SKM-1 treated with dmso at 0.1 percent for 144 hours (cell line): Measurements from ENCODE around the gene ZKSCAN1.
"Not testable (repeated sequence)": the region's sequence is repeated elsewhere in the genome, so short reads cannot be mapped to it uniquely, and the experiment has no call there.

Experiments used
- DNase-seq: peaks from one replicate; lab custom pipeline; 2025; ENCODE audit not compliant: unreplicated experiment; lab: John Stamatoyannopoulos, UW

The ZKSCAN1 gene

DNA sequence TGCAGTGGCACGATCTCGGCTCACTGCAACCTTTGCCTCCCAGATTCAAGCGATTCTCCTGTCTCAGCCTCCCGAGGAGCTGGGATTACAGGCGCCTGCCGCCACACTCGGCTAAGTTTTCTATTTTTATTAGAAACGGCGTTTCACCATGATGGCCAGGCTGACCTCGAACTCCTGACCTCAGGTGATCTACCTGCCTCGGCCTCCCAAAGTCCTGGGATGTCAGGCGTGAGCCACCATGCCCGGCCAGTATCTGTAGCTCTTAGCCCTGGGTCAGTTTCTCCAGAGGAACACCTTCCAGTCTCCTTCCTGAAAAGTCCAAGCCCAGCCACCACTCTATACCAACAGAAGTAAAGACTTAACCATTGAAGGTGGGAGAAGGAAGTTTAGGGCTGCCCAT, 15.2 kb upstream of the ZKSCAN1 start:
- no peak for DNase-seq

DNA sequence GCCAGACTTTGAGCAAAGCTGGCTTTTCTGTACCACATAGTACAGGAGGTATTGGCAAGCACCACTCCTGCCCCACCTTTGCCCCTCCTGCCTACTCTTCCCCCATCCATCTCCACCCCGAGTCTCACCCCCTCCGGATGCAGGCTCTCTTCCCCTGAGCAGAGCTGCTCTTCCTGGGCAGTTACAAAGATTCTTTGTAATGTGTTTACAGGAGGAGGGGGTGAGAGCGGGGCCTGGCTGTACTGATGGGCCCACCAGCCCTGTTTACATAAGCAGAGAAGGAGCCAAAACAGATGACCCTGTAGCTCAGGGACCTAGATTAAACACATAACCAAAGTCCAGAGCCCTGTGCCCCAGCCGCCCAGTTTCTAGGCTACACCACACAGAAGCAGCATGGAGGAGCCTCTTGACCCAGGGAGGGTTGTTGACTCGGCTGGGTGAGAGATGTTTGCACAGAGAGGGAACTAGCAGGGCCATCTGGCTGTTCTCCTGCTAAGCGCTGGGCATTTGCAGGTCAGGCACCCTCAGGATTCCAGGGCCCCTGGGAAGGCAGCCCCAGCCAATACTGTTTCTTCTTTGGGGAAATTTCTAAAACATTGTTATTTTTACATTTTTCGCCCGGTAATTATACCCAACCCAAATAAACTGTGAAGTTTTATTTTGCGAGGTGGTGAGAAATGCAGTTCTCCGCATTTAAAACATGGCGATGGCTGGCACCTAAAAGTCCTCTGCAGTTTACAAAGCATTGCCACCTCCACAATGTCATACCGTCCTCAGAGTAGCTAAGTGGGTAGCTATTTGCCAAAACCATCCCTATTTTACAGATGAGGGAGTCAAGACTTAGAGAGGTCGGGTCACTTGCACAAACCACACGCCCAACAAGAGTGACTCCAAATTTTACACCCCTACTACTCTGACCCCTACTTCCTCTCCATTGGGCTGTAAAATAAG, 11.4 kb upstream of the ZKSCAN1 start:
- no peak for DNase-seq

DNA sequence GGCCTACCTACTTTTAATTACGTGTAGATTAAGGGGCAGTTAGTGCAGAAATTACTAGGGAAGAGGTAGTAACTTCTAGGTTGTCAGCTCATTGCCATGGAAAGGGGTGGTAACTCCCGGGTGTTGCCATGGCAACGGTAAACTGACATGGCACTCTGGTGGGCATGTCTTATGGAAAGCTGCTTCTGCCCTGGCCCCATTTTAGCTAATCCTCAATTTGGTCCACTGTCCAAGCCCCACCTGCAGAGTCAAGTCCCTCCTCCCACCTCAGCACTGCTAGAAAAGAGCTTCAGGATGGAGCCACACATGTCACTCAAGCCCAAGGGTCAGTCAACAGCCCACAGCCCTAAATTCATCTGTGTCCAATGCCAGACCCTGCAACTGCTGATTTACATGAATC, 7.5 kb upstream of the ZKSCAN1 start:
- no peak for DNase-seq

DNA sequence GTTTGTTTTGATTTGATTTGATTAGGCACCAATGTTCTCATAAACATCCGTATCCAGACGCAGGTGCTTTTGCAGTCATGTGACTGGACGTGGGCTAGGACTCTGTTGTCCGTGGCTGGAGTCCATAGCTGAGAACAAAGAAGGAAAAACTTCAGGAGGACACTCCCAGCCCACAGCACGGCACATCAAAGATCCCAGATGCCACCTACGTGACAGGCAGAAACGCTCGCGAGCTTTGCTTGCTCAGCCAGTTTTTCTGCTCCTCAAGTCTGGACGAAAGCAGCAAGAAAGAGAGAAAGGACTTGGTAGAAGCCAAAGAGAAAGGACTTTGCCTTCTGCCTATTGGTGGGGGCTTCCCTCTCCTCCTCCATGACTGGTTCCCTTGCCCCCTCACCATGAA, 6.9 kb upstream of the ZKSCAN1 start:
- DNase-seq: no peak

DNA sequence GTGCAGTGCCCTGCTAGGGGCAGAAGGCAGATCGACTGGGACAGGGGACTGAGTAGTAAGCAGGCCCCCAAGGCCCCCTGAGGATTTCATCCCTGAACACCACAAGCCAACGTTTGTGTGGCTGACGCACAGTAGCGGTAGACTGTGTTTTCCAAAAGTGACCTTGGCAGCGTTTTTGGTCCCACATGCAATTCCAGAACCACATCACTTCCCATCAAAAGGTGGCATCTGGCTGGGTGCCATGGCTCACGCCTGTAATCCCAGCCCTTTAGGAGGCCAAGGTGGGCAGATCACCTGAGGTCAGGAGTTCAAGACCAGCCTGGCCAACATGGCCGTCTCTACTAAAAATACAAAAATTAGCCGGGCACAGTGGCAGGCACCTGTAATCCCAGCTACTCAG, 5.4 kb upstream of the ZKSCAN1 start:
- not testable (repeated sequence) for DNase-seq

DNA sequence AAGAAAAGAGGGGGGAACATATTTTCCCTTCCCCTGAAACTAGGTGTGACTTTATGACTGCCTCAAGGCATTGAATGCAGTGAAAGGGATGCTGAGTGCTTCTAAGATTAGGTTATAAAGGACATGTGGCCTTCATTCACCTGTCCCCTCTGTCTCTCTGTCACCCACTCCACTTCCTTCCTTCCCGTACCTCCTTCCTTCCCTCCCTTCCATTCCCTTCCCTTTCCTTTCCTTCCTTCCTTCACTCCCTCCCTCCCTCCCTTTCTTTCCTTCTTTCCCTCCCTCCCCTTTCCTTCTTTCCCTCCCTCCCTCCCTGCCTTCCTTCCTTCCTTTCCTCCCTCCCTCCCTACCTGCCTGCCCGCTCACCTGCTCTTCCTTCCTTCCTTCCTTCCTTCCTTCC, 4.5 kb upstream of the ZKSCAN1 start:
- no peak for DNase-seq

DNA sequence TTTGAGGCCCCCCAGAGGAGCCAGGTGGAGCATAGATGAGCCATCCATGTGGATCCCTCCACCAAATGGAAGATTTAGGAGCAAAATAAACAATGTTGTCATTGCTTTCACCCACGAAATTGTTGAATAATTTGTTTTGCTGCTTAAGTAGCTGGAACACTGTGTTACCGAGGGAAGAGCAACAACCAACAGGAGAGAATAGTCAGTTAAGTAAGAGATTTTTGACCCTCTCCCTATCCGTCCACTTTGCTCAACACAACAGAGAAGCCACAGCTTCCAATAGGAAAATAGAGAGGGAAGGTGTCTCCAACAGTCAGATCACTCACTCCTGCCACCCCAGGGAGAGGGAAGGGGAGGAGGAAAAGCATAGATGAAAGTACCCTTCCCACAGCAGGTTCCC, 3.9 kb upstream of the ZKSCAN1 start:
- no peak for DNase-seq

DNA sequence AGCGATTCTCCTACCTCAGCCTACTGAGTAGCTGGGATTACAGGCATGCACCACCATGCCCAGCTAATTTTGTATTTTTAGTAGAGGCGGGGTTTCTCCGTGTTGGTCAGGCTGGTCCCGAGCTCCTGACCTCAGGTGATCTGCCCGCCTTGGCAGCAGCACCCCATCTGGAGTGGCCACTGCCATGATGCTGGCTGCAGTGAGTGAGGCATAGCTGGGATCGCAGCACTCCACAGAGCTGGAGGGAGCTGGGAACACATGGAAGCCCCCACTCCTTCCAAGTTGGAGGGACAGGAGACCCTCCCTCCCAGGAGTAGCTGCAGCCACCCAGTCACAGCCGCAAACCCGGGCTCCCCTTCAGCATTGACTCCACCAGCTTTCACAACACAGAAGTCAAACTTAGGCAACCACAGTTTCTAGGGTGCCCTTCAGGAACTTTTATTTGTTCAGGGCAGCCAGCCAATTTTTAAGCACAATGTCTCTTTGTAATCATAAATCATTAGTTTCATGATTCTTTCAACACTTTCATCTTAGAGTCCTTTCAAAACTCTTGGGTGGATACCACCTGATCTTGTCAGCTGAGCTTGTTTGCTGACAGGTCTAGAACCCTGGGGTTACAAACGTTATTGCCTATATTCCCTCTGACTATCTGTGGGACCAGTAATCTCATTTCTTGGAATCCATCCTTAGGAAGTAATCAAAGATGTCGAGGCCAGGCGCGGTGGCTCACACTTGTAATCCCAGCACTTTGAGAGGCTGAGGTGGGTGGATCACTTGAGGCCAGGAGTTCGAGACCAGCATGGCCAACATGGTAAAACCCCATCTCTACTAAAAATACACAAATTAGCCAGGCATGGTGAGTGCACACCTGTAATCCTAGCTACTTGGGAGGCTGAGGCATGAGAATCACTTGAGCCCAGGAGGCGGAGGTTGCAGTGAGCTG, 2.7 kb upstream of the ZKSCAN1 start:
- not testable (repeated sequence) for DNase-seq

DNA sequence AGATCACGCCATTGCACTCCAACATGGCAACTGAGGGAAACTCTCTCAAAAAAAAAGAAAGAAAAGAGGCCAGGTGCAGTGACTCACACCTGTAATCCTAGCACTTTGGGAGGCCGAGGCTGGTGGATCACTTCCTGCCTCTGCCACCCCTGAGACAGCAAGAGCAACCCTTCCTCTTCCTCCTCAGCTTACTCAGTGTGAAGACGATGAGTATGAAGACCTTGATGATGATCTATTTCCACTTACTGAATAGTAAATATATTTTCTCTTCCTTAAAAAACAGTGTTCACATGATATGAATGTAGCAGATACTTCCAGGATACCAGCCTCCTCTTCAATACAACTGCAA, 2.1 kb upstream of the ZKSCAN1 start:
- DNase-seq: no peak

DNA sequence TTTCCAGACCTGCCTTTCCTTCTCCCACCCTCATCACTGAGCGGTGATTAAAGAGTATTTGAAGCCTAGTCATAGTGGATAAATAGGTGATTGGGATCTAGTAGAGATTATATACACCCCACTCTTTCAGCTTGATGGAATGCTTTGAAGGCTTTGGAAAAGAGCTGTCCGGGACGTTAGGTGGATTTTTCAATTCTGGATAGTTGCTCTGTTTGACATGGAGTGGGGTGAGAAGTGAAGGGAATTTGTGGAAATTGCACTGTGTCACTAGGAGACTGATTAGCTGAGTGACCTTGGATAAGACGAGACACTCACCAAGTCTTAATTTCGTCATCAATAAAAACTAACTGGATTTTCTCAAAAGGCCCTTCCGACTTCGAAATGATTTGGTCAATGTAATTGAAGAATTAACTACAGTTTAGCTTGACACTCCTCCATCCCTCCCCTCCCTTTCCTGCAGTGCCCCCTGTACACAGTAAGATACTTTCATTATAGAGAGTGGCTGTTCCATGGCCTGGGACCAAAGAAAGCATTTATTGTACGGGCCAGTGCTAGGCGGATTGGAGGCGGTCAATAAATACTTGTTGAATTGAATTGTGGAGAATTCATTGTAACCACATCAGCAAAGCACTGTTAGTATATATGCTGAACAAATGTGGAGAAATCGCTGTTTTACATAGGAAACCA, 962 bp downstream of the ZKSCAN1 start:
- no peak for DNase-seq

DNA sequence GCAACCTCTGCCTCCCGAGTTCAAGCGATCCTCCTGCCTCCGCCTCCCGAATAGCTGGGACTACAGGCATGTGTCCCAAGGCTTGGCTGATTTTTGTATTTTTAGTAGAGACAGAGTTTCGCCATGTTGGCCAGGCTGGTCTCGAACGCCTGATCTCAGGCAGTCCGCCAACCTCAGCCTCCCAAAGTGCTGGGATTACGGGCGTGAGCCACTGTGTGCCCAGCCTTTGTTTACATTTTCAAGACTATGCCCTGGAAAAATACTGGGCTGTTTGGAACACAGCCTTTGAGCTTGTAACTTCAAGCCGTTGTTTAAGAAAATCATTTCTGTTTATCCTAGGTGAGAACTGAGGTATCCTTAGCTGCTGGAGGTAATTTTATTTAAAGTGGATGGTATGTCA, 1.9 kb downstream of the ZKSCAN1 start:
- DNase-seq: no peak

DNA sequence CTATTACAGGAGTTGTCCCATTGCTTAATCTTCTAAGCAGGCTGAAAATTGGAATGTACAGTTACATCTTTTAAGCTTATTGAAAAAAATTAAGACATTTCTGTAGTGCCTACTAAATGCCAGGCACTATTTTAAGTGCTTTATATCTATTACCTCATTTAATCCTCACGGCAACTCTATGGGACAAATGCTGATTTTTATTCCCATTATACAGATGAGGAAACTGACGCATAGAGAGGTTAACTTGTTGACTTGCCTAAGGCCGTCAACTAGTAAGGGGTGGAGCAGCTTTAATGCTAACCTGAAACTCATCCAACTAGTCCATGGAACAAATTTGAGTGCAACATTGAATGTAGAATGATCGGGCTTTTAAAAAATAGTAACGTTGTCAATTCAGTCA, 2.5 kb downstream of the ZKSCAN1 start:
- no peak for DNase-seq

DNA sequence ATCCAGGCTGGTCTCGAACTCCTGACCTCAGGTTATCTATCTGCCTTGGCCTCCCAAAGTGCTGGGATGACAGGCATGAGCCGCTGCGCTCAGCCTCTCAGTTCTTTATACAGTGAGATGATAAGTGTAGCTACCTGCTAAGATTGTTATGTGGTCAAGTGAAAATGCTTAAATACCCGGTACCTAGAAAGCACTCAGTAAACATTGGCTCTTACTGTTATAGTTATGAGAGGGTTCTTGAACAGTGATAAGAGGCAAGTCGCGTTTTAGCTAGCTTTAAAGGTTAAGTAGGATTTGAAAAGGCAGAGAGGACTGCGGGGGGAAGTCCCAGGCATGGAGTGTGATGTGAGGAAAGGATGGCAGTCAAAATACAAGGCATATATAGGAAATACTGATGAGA, 4.5 kb downstream of the ZKSCAN1 start:
- no peak for DNase-seq

DNA sequence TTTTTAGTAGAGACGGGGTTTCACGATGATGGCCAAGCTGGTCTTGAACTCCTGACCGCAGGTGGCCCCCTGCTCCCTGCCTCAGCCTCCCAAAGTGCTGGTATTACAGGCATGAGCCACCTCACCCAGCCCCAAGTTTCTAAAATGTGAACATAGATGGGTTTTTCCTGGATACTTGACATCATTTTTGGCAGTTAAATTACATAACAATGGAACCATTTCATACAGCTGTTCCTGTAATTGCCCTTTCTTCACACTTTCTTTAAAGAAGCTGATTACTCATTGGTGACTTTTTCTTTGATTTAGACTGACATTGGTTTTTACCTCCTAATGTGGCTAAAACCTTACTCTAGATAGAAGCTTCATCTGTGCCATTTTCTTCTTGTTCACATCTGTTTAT, 5.9 kb downstream of the ZKSCAN1 start:
- no peak for DNase-seq

DNA sequence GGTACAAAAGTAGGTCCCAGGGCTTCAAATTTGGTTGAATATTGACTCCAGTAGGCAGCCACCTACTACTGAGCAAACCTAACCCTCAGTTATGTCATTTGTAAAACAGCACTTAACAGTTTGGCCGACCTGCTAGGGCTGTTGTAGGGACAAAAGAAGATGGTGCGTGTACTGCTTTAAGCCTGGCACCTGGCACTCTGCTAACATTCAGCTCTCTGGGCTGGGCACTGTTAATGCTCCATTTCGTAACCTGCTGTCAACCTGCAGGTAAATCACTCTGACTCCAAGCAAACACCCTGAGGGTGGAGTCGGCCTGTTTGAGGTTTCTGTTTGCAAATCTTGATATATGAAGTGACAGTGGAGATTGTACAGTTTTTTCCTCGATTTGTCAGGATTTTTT, 7.2 kb downstream of the ZKSCAN1 start:
- no peak for DNase-seq

DNA sequence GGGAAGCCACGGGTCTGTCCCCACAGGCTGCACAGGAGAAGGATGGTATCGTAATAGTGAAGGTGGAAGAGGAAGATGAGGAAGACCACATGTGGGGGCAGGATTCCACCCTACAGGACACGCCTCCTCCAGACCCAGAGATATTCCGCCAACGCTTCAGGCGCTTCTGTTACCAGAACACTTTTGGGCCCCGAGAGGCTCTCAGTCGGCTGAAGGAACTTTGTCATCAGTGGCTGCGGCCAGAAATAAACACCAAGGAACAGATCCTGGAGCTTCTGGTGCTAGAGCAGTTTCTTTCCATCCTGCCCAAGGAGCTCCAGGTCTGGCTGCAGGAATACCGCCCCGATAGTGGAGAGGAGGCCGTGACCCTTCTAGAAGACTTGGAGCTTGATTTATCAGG, 8.1 kb downstream of the ZKSCAN1 start:
- DNase-seq: no peak

DNA sequence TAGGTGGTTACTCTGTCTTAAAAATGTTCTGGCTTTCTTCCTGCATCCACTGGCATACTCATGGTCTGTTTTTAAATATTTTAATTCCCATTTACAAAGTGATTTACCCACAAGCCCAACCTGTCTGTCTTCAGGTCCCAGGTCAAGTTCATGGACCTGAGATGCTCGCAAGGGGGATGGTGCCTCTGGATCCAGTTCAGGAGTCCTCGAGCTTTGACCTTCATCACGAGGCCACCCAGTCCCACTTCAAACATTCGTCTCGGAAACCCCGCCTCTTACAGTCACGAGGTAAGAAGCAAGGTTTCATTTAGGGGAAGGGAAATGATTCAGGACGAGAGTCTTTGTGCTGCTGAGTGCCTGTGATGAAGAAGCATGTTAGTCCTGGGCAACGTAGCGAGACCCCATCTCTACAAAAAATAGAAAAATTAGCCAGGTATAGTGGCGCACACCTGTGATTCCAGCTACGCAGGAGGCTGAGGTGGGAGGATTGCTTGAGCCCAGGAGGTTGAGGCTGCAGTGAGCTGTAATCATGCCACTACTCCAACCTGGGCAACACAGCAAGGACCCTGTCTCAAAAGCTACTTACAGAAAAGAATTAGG, 8.7 kb downstream of the ZKSCAN1 start:
- no peak for DNase-seq

DNA sequence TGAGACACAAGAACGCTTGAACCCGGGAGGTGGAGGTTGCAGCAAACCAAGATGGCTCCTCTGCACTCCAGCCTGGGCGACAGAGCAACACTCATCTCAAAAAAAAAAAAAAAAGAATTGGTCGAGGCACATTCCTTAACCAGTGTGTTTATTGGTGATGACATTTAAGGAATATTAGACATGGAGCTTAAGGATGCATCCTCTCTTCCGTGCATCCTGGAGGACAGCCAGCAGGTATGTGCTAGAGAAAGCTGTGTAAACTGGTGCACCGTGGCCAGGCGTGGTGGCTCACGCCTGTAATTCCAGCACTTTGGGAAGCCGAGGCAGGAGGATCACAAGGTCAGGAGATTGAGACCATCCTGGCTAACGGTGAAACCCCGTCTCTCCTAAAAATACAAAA, 11.8 kb downstream of the ZKSCAN1 start:
- DNase-seq: no peak

DNA sequence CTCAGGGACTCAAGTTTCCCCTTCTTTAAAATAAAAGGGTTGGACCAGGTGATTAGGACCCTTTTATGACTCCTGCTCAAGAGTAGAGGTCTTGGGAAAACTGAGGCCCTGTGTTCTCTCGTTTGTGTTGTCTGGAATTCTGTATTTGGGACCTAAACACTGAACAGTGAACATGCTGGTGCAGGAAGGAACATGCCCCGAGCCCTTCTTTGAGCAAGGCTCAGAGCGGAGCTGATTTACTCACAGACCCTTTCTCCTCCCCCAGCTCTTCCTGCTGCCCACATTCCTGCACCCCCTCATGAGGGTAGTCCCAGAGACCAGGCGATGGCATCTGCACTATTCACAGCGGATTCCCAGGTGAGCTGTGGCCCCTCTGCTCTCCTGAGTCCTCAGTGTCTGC, 14.2 kb downstream of the ZKSCAN1 start:
- DNase-seq: no peak

DNA sequence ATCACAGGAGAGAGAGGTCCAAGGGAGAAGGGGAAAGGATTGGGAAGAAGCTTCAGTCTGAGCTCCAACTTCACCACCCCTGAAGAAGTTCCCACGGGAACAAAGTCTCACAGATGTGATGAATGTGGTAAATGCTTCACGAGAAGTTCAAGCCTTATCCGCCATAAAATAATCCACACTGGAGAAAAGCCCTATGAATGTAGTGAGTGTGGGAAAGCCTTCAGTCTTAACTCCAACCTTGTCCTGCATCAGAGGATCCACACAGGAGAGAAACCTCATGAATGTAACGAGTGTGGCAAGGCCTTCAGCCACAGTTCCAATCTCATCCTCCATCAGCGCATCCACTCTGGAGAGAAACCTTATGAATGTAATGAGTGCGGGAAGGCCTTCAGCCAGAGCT, 18.1 kb downstream of the ZKSCAN1 start:
- DNase-seq: no peak

DNA sequence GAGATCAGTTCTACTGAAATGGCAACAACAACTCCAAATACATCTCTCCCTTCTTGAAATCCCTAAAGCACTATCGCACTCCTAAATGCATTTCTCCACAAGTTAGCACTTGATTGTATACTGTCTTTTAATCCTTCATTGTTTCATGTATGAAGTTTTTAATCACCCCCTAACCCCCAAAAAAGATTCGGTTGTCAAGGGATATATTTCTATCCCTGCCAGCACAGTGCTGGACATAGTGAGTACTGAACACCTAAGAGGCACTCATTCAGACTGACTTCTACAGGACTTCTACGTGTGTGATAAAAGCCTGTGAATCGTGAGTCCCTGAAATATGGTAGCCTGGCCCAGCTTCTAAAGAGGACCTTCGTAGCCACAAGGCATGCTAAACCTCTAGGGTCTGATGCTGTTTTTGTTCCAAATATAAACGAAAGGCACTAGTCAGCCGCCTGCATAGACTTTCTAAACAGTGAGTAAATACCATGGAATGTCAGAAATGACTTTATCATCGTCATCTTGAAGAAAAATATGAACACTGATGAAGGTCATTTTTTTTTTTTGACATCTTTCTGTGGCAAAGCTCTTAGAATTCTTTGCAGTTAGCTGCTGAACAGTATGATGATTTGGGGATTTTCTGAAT, 19.6 kb downstream of the ZKSCAN1 start:
- no peak for DNase-seq
